K562 (cell line): ENCODE measurements around the gene CCDC174. TPM values are rescaled to one million over a fixed set of nuclear protein-coding genes. Genes with fewer than 3 reads are reported as not detected.

Experiments
- CEBPB ChIP-seq: fragments of 450-650 bp; IDR thresholded peaks from 2 replicates; pipeline ENCODE4 v1.6.1; 2016; ENCODE audit warnings: missing genetic modification characterization, missing compliant biosample characterization
- CEBPG ChIP-seq, 3 experiments: fragments of 200-800 bp in 1 of 3; sonication (Bioruptor generic) in 1 of 3; sonication (generic) in 1 of 3; formaldehyde crosslinking in 1 of 3; IDR thresholded peaks in 2 of 3; conservative IDR thresholded peaks in 1 of 3; 2 replicates each; pipeline versions ENCODE4 v1.6.1 to v1.8.0; 2016 to 2022; ENCODE audit warnings: missing compliant biosample characterization in 2 of 3, missing genetic modification characterization in 2 of 3, mild to moderate bottlenecking in 1 of 3, missing genetic modification reagents in 1 of 3
- DIDO1 ChIP-seq: fragments of 450-650 bp; IDR thresholded peaks from 2 replicates; pipeline ENCODE4 v1.6.1; 2016; ENCODE audit warnings: low read depth, missing biosample characterization, missing genetic modification characterization
- ELK3 ChIP-seq: fragments of 450-650 bp; formaldehyde crosslinking; IDR thresholded peaks from 2 replicates; pipeline ENCODE4 v1.4.0; 2020; ENCODE audit warnings: mild to moderate bottlenecking
- FOXA1 ChIP-seq: fragments of 450-650 bp; IDR thresholded peaks from 2 replicates; pipeline ENCODE4 v1.6.1; 2016; ENCODE audit warnings: mild to moderate bottlenecking, borderline replicate concordance
- FOXJ2 ChIP-seq: fragments of 200-800 bp; sonication (Bioruptor generic); IDR thresholded peaks from 2 replicates; pipeline ENCODE4 v1.6.1; 2016; ENCODE audit warnings: missing genetic modification characterization, missing compliant biosample characterization
- NR2C1 ChIP-seq, 2 experiments: fragments of 450-650 bp; IDR thresholded peaks; 2 replicates each; pipeline ENCODE4 v1.6.1; 2017; ENCODE audit warnings: mild to moderate bottlenecking in 2 of 2, antibody characterized with exemption in 1 of 2, inconsistent platforms in 1 of 2, missing compliant biosample characterization in 1 of 2, missing genetic modification characterization in 1 of 2
- POLR3A ChIP-seq: IDR thresholded peaks from 2 replicates; pipeline ENCODE4 v1.6.1; 2011; ENCODE audit warnings: borderline replicate concordance, mild to moderate bottlenecking, moderate library complexity; ENCODE audit not compliant: insufficient read length, insufficient read depth; ENCODE audit errors: extremely low read depth
- POU5F1 ChIP-seq: fragments of 150-350 bp; IDR thresholded peaks from 2 replicates; pipeline ENCODE4 v1.6.1; 2014; ENCODE audit warnings: borderline replicate concordance, low read length, low read depth, mild to moderate bottlenecking; ENCODE audit not compliant: partially characterized antibody
- RBFOX2 ChIP-seq: fragments of 200-400 bp; formaldehyde crosslinking; IDR thresholded peaks from 2 replicates; pipeline ENCODE4 v1.6.1; 2017; ENCODE audit warnings: low read depth, mild to moderate bottlenecking, low read length, moderate library complexity
- RBM25 ChIP-seq: fragments of 200-400 bp; formaldehyde crosslinking; IDR thresholded peaks from 2 replicates; pipeline ENCODE4 v1.6.1; 2018; ENCODE audit warnings: low read length, low read depth, moderate library complexity; ENCODE audit not compliant: severe bottlenecking
- SPI1 ChIP-seq: IDR thresholded peaks from 2 replicates; pipeline ENCODE4 v1.6.1; 2011; ENCODE audit warnings: low read depth, low read length, control low read depth, borderline replicate concordance
- TAF1 ChIP-seq: IDR thresholded peaks from 2 replicates; pipeline ENCODE4 v1.6.1; 2011; ENCODE audit warnings: mild to moderate bottlenecking, low read length, moderate library complexity; ENCODE audit not compliant: insufficient read depth, control insufficient read depth, severe bottlenecking; ENCODE audit errors: extremely low read depth
- YY1 ChIP-seq, 3 experiments: IDR thresholded peaks; 2 replicates each; pipeline ENCODE4 v1.6.1; 2011; ENCODE audit warnings: low read length in 2 of 3, mild to moderate bottlenecking in 2 of 3, moderate library complexity in 2 of 3, borderline replicate concordance in 1 of 3, control low read depth in 1 of 3, low read depth in 1 of 3; ENCODE audit not compliant: insufficient read depth in 3 of 3, insufficient replicate concordance in 2 of 3, control insufficient read depth in 1 of 3, insufficient read length in 1 of 3; ENCODE audit errors: extremely low read depth in 1 of 3
- ZFPM2 ChIP-seq: fragments of 250-450 bp; sonication (Bioruptor Pico); IDR thresholded peaks from 2 replicates; pipeline ENCODE4 v1.5.1; 2022; ENCODE audit warnings: mild to moderate bottlenecking
- ZNF146 ChIP-seq: IDR thresholded peaks from one replicate; pipeline ENCODE4 v1.6.1; 2018; ENCODE audit warnings: missing compliant biosample characterization; ENCODE audit not compliant: unreplicated experiment
- ZNF449 ChIP-seq: fragments of 250-450 bp; sonication (Bioruptor Pico); IDR thresholded peaks from 2 replicates; pipeline ENCODE4 v1.8.0; 2022; ENCODE audit warnings: moderate library complexity, mild to moderate bottlenecking, inconsistent platforms
- ZNF551 ChIP-seq: fragments of 250-450 bp; sonication (Bioruptor Pico); IDR thresholded peaks from 2 replicates; pipeline ENCODE4 v1.5.0; 2021; ENCODE audit warnings: mild to moderate bottlenecking, moderate library complexity
- ZNF77 ChIP-seq: fragments of 250-450 bp; sonication (Bioruptor Pico); IDR thresholded peaks from 2 replicates; pipeline ENCODE4 v1.5.0; 2020
- polyA plus RNA-seq, 8 experiments: library from polyadenylated mRNA; depleted of rRNA in 4 of 8; stranded (reverse) in 5 of 8; unstranded in 3 of 8; fragments of >200 nt; fragmentation: Nextera tagmentation in 2 of 8; fragmentation: Illumina TruSeq in 1 of 8; extraction: Ambion mirVana in 2 of 8; extraction: Trizol in 1 of 8; gene quantifications; 2 replicates each; pipeline versions ENCODE4 v1.2.1 to v1.2.3, GENCODE V29; 2011 to 2014; ENCODE audit warnings: inconsistent platforms in 1 of 8, missing spikeins in 1 of 8
- total RNA-seq, 7 experiments: library from RNA; depleted of rRNA in 6 of 7; stranded (reverse); fragments of >200 nt in 6 of 7; fragmentation: Illumina TruSeq in 2 of 7; extraction: Trizol in 2 of 7; gene quantifications; 2 replicates each; pipeline versions ENCODE4 v1.2.1 to v1.2.3, GENCODE V29; 2011 to 2021; ENCODE audit warnings: low replicate concordance in 1 of 7
- TF ChIP-seq, protein P1 (sequence below), 2 experiments: fragments of 450-650 bp; IDR thresholded peaks; 2 replicates each; pipeline ENCODE4 v1.6.1; 2018; ENCODE audit warnings: mild to moderate bottlenecking in 2 of 2, low read depth in 1 of 2; ENCODE audit not compliant: partially characterized antibody in 2 of 2

The CCDC174 gene
- total and polyA plus RNA-seq, 9 of the 15 experiments (the other 6 are each of a cell fraction or from before 2014, with no cell fraction given) = 7.4 to 41.0 (median 28.5) TPM

- no peak for TF ChIP-seq ZNF449 (CRISPR knock-in tag)
- no peak for TF ChIP-seq DIDO1
- TF ChIP-seq ELK3 (CRISPR knock-in tag) = no peak
- no peak for TF ChIP-seq NR2C1 (IDR thresholded peaks at IDR 0.05)
- no peak for TF ChIP-seq NR2C1 (tag; IDR thresholded peaks at IDR 0.05)
- TF ChIP-seq ZFPM2 (CRISPR knock-in tag) = no peak
- no peak for TF ChIP-seq RBFOX2
- no peak for TF ChIP-seq ZNF146 (CRISPR knock-in tag)
- TF ChIP-seq CEBPG (CRISPR knock-in tag; IDR thresholded peaks at IDR 0.05) = no peak; the same call in 1 of the 2 replicates
- peak; percentile 60 to 61; a peak in 3 of 4 replicates for TF ChIP-seq CEBPG (tag; conservative IDR thresholded peaks at IDR 0.05 in 1 of 2, IDR thresholded peaks at IDR 0.05 in 1 of 2)
- TF ChIP-seq ZNF77 = no peak
- TF ChIP-seq POU5F1 = no peak
- TF ChIP-seq ZNF551 (CRISPR knock-in tag) = no peak
- no peak for TF ChIP-seq TAF1
- no peak for TF ChIP-seq POLR3A
- TF ChIP-seq FOXA1 = no peak
- TF ChIP-seq YY1 (IDR thresholded peaks at IDR 0.05; ENCODE audit: borderline replicate concordance in 1 of 3, control insufficient read depth in 1 of 3, extremely low read depth in 1 of 3, insufficient read depth in 3 of 3, insufficient read length in 1 of 3, insufficient replicate concordance in 2 of 3, low read depth in 1 of 3, low read length in 2 of 3) = no peak
- TF ChIP-seq CEBPB (tag) = peak; percentile 85
- TF ChIP-seq, protein P1, sequence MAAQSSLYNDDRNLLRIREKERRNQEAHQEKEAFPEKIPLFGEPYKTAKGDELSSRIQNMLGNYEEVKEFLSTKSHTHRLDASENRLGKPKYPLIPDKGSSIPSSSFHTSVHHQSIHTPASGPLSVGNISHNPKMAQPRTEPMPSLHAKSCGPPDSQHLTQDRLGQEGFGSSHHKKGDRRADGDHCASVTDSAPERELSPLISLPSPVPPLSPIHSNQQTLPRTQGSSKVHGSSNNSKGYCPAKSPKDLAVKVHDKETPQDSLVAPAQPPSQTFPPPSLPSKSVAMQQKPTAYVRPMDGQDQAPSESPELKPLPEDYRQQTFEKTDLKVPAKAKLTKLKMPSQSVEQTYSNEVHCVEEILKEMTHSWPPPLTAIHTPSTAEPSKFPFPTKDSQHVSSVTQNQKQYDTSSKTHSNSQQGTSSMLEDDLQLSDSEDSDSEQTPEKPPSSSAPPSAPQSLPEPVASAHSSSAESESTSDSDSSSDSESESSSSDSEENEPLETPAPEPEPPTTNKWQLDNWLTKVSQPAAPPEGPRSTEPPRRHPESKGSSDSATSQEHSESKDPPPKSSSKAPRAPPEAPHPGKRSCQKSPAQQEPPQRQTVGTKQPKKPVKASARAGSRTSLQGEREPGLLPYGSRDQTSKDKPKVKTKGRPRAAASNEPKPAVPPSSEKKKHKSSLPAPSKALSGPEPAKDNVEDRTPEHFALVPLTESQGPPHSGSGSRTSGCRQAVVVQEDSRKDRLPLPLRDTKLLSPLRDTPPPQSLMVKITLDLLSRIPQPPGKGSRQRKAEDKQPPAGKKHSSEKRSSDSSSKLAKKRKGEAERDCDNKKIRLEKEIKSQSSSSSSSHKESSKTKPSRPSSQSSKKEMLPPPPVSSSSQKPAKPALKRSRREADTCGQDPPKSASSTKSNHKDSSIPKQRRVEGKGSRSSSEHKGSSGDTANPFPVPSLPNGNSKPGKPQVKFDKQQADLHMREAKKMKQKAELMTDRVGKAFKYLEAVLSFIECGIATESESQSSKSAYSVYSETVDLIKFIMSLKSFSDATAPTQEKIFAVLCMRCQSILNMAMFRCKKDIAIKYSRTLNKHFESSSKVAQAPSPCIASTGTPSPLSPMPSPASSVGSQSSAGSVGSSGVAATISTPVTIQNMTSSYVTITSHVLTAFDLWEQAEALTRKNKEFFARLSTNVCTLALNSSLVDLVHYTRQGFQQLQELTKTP (IDR thresholded peaks at IDR 0.05; ENCODE audit: low read depth in 1 of 2, partially characterized antibody in 2 of 2) = no peak
- no peak for TF ChIP-seq FOXJ2 (tag)
- TF ChIP-seq SPI1 = peak; percentile 68
- TF ChIP-seq RBM25 = no peak
Observed at GRCh38 chr3:14633819-14634424, 17.6 kb upstream of the CCDC174 start (continued).
